CD14-positive monocyte (primary cell): Measurements from ENCODE around the gene SLC24A3. TPM values are rescaled to one million over a fixed set of nuclear protein-coding genes. Genes with fewer than 3 reads are reported as not detected.

Experiments used
- DNase-seq, 3 donors: peaks; one replicate each; pipeline ENCODE4 v3.0.0-alpha.2; 2011 to 2022
- H2AFZ ChIP-seq: 2 replicates; pipeline ENCODE4 v1.6.0; 2012; ENCODE audit warnings: mild to moderate bottlenecking, low read depth, low read length, inconsistent platforms; ENCODE audit not compliant: insufficient read depth, poor library complexity, severe bottlenecking
- H3K27ac ChIP-seq, 2 donors: 1 replicate in 1 of 2; 2 replicates in 1 of 2; pipeline ENCODE4 v1.5.1; 2012 to 2013; ENCODE audit warnings: low read length in 2 of 2, control low read depth in 1 of 2, inconsistent platforms in 1 of 2, low read depth in 1 of 2, mild to moderate bottlenecking in 1 of 2
- H3K27me3 ChIP-seq, 2 donors: one replicate each; pipeline versions ENCODE4 v1.6.0 to v1.6.1; 2011 to 2013; ENCODE audit warnings: low read length in 2 of 2; ENCODE audit not compliant: control insufficient read depth in 2 of 2, insufficient read depth in 2 of 2
- H3K36me3 ChIP-seq, 2 donors: replicated peaks in 1 of 2; 1 replicate in 1 of 2; 2 replicates in 1 of 2; pipeline versions ENCODE4 v1.5.1 to v1.6.1; 2012 to 2013; ENCODE audit warnings: low read length in 2 of 2, control low read depth in 1 of 2, inconsistent platforms in 1 of 2, mild to moderate bottlenecking in 1 of 2; ENCODE audit not compliant: insufficient read depth in 2 of 2, control insufficient read depth in 1 of 2
- H3K4me1 ChIP-seq, 2 donors: 1 replicate in 1 of 2; 2 replicates in 1 of 2; pipeline versions ENCODE4 v1.5.1 to v1.6.1; 2012 to 2013; ENCODE audit warnings: low read length in 2 of 2, control low read depth in 1 of 2, inconsistent platforms in 1 of 2, mild to moderate bottlenecking in 1 of 2, moderate library complexity in 1 of 2; ENCODE audit not compliant: insufficient read depth in 2 of 2, control insufficient read depth in 1 of 2
- H3K4me2 ChIP-seq: replicated peaks from 2 replicates; pipeline ENCODE3; 2012; ENCODE audit warnings: low read length, moderate library complexity, mild to moderate bottlenecking; ENCODE audit not compliant: poor library complexity, severe bottlenecking; ENCODE audit errors: extremely low read depth
- H3K4me3 ChIP-seq, 3 experiments: fragments of 200-600 bp in 1 of 3; sonication (generic) in 1 of 3; replicated peaks in 1 of 3; 1 replicate in 2 of 3; 2 replicates in 1 of 3; pipeline ENCODE4 v1.5.1; 2011 to 2013; ENCODE audit warnings: low read length in 3 of 3, mild to moderate bottlenecking in 3 of 3, control low read depth in 2 of 3, low read depth in 2 of 3, inconsistent platforms in 1 of 3, moderate library complexity in 1 of 3
- H3K79me2 ChIP-seq: 2 replicates; pipeline ENCODE4 v1.6.0; 2012; ENCODE audit warnings: mild to moderate bottlenecking, control low read depth, inconsistent platforms, low read length, moderate library complexity; ENCODE audit not compliant: insufficient read depth
- H3K9ac ChIP-seq: 2 replicates; pipeline ENCODE4 v1.6.0; 2017; ENCODE audit warnings: low read length, mild to moderate bottlenecking; ENCODE audit not compliant: insufficient read depth, poor library complexity, severe bottlenecking
- H3K9me3 ChIP-seq, 2 donors: replicated peaks in 1 of 2; 1 replicate in 1 of 2; 2 replicates in 1 of 2; pipeline versions ENCODE4 v1.5.1 to v1.6.1; 2012 to 2013; ENCODE audit warnings: low read length in 2 of 2, control low read depth in 1 of 2; ENCODE audit not compliant: control insufficient read depth in 1 of 2, insufficient read depth in 1 of 2
- H4K20me1 ChIP-seq: 2 replicates; pipeline ENCODE4 v1.6.0; 2012; ENCODE audit warnings: mild to moderate bottlenecking, low read length, control low read depth, moderate library complexity; ENCODE audit not compliant: insufficient read depth
- H3K27ac Mint-ChIP-seq, 7 donors: one replicate each; pipeline ENCODE4 v1.8.0; 2020; ENCODE audit warnings: mild to moderate bottlenecking in 7 of 7, mixed read lengths in 7 of 7, moderate library complexity in 6 of 7, inconsistent platforms in 2 of 7
- H3K27me3 Mint-ChIP-seq, 3 donors: one replicate each; pipeline ENCODE4 v1.8.0; 2021 to 2022; ENCODE audit warnings: low read depth in 3 of 3, mild to moderate bottlenecking in 3 of 3, mixed read lengths in 3 of 3, moderate library complexity in 3 of 3, inconsistent platforms in 1 of 3
- H3K36me3 Mint-ChIP-seq, 2 donors: one replicate each; pipeline ENCODE4 v1.8.0; 2020; ENCODE audit warnings: mixed read lengths in 2 of 2, inconsistent platforms in 1 of 2, mild to moderate bottlenecking in 1 of 2
- H3K4me1 Mint-ChIP-seq: one replicate; pipeline ENCODE4 v1.8.0; 2020; ENCODE audit warnings: mild to moderate bottlenecking, mixed read lengths
- H3K4me3 Mint-ChIP-seq, 2 donors: one replicate each; pipeline ENCODE4 v1.8.0; 2020; ENCODE audit warnings: mild to moderate bottlenecking in 2 of 2, mixed read lengths in 2 of 2, moderate library complexity in 1 of 2
- H3K9me3 Mint-ChIP-seq, 7 donors: one replicate each; pipeline ENCODE4 v1.8.0; 2020 to 2022; ENCODE audit warnings: mixed read lengths in 7 of 7, mild to moderate bottlenecking in 6 of 7, moderate library complexity in 6 of 7, inconsistent platforms in 2 of 7
- WGBS: methylation state at CpG from one replicate; pipeline ENCODE4 v1.1.5; 2013; ENCODE audit warnings: missing lambda C conversion rate; ENCODE audit not compliant: insufficient coverage; 5-methylcytosine and 5-hydroxymethylcytosine counted together
- intact Hi-C, 2 donors: fragments of 100-400 bp; cut with micrococcal nuclease; formaldehyde crosslinking; loops; one replicate each; pipeline versions ENCODE4 v1.15.0 to v1.15.1; 2023
- polyA plus RNA-seq, 3 donors: library from polyadenylated mRNA; depleted of rRNA in 1 of 3; unstranded in 2 of 3; stranded (reverse) in 1 of 3; fragments of 300-500 nt in 2 of 3; fragments of >200 nt in 1 of 3; fragmentation: Illumina TruSeq in 2 of 3; gene quantifications; 1 replicate in 2 of 3; 2 replicates in 1 of 3; pipeline ENCODE4 v1.2.3, GENCODE V29; 2012 to 2021
- TF ChIP-seq, protein P1 (sequence below): fragments of 200-600 bp; IDR thresholded peaks from one replicate; pipeline ENCODE4 v1.8.0; 2022; ENCODE audit warnings: antibody characterized with exemption, mild to moderate bottlenecking

The SLC24A3 gene
- polyA plus RNA-seq, 3 donors, result 0.04 to 0.08 TPM; not detected in 1

DNA sequence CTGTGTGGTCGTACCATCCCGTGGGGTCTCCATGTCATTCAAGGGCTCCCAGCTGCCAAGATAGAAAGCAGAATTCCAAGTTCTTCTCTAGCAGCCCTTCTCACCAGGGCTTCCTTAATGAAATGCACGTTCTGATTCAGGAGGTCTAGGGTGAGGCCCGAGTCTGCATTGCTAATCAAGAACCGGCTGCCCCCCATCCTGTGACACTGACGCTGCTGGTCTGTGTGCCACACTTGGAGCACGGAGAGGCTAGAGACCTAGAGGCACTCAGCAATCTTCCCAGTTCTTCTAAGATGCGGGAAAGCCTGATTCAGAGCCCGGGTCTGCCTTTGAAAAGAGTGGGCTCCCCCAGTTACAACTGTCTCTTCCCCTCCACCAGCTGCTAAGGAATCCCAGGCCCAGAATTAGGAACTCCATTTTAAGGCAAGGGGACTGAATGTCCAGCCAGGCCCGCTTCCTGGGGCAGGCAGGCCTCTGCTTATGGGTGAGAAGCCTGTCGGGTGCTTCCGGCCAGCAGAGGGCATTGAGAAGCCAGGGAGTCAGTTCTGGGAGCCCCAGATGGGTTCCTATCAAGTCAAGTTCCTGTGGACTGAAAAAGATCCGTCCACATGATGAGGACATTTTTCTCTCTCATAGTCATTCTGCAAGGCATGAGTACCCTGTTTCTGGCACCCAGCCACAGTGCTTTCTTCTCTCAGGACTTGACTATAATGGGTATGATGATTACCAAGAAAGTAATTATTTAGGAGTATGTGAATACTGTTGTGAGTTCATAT lies 475.8 kb downstream of the SLC24A3 start:
- Mint-ChIP-seq H3K36me3 (peaks cover 3 to 7% of the 10 kb centered on the region in 2 donors), H3K9me3 (peaks cover 13 to 27% (median 20%) of the 10 kb centered on the region in 7 donors), H3K4me3 (no peak overlapping the region), H3K4me1 (peaks cover 33% of the 10 kb centered on the region), H3K27me3 (peaks cover 0 to 4% (median 2%) of the 10 kb centered on the region in 3 donors), H3K27ac (peak overlapping the region in 1 of 7 donors; percentile 6)
- Histone ChIP-seq H2AFZ (no peak overlapping the region), H3K36me3 (no peaks in the 10 kb centered on the region), H3K9ac (no peak overlapping the region), H3K4me2 (no peak overlapping the region), H3K27ac (no peak overlapping the region), H3K4me1 (peaks cover 17 to 20% of the 10 kb centered on the region in 2 donors), H3K9me3 (peaks cover 15 to 17% of the 10 kb centered on the region in 2 donors), H3K79me2 (no peaks in the 10 kb centered on the region), H3K27me3 (no peaks in the 10 kb centered on the region), H3K4me3 (no peak overlapping the region), H4K20me1 (no peaks in the 10 kb centered on the region)
- 85% methylated on average over 12 of the region's 13 CpGs for WGBS
- intact Hi-C loops, result no loop called here
- DNase-seq, result peak; percentile 36 to 62 (median 44)
- TF ChIP-seq, protein P1, sequence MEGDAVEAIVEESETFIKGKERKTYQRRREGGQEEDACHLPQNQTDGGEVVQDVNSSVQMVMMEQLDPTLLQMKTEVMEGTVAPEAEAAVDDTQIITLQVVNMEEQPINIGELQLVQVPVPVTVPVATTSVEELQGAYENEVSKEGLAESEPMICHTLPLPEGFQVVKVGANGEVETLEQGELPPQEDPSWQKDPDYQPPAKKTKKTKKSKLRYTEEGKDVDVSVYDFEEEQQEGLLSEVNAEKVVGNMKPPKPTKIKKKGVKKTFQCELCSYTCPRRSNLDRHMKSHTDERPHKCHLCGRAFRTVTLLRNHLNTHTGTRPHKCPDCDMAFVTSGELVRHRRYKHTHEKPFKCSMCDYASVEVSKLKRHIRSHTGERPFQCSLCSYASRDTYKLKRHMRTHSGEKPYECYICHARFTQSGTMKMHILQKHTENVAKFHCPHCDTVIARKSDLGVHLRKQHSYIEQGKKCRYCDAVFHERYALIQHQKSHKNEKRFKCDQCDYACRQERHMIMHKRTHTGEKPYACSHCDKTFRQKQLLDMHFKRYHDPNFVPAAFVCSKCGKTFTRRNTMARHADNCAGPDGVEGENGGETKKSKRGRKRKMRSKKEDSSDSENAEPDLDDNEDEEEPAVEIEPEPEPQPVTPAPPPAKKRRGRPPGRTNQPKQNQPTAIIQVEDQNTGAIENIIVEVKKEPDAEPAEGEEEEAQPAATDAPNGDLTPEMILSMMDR, result peak; percentile 53

DNA sequence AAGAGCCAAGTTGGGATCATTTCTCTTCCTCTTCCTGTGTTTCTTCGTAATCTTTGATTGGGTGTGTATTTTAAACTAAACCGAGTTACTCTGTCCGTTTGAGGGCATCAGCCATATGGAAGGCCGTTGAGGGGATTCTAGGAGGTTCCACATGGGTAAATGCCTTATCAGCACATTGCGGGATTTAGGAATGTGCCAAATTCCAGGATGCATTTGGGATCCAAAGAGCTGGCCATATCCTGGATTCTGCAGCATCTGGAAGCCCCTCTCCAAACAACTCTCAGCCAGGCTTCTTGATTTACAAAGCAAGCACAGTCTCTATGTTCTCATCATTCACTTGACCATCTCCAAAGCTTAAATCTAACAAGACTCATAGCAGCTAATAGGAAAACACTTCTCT lies 478.0 kb downstream of the SLC24A3 start:
- Mint-ChIP-seq H3K27me3 (peaks cover 0 to 4% (median 0%) of the 10 kb centered on the region in 3 donors), H3K27ac (no peak overlapping the region)
- DNase-seq, result no peak

More for the DNA sequence above, 478.0 kb downstream of the SLC24A3 start:
- Histone ChIP-seq H3K4me3 (no peak overlapping the region), H3K27me3 (no peaks in the 10 kb centered on the region), H3K36me3 (no peaks in the 10 kb centered on the region), H3K4me1 (peaks cover 28 to 30% of the 10 kb centered on the region in 2 donors), H3K27ac (no peak overlapping the region), H3K9ac (no peak overlapping the region), H3K9me3 (peaks cover 3 to 4% of the 10 kb centered on the region in 2 donors), H3K79me2 (no peaks in the 10 kb centered on the region), H4K20me1 (no peaks in the 10 kb centered on the region), H3K4me2 (no peak overlapping the region), H2AFZ (no peak overlapping the region)
- intact Hi-C loops, result loop anchor here (5.0 to 10.0 kb wide), 4 partner anchors 57 to 307 kb away; no protein-coding TSS in a partner anchor
- peaks cover 2% of the 10 kb centered on the region in 2 donors for H3K36me3 Mint-ChIP-seq
- peaks cover 3 to 9% (median 5%) of the 10 kb centered on the region in 7 donors for H3K9me3 Mint-ChIP-seq
- no peak overlapping the region for H3K4me3 Mint-ChIP-seq
- peaks cover 41% of the 10 kb centered on the region for H3K4me1 Mint-ChIP-seq
- TF ChIP-seq, protein P1, result no peak
- WGBS, result 56% methylated on average over 3 of the region's 5 CpGs
